SH-SY5Y (cell line): ENCODE data around the gene CDH20.

Experiments used
- GATA2 ChIP-seq: IDR thresholded peaks from 2 replicates; pipeline ENCODE4 v1.6.1; 2011; ENCODE audit warnings: mild to moderate bottlenecking, low read depth, low read length
- GATA3 ChIP-seq: IDR thresholded peaks from 2 replicates; pipeline ENCODE4 v1.6.1; 2011; ENCODE audit warnings: low read depth, mild to moderate bottlenecking, low read length, moderate library complexity

- TF ChIP-seq GATA2 = no peak
- TF ChIP-seq GATA3 = no peak
These were observed 216.7 kb downstream of the CDH20 start for GRCh38 chr18:61549889-61550288.
